ENCODE measurements around the gene FFAR3.
"Not testable (repeated sequence)": the region's sequence is repeated elsewhere in the genome, so short reads cannot be mapped to it uniquely, and the experiment has no call there.

The FFAR3 gene

DNA sequence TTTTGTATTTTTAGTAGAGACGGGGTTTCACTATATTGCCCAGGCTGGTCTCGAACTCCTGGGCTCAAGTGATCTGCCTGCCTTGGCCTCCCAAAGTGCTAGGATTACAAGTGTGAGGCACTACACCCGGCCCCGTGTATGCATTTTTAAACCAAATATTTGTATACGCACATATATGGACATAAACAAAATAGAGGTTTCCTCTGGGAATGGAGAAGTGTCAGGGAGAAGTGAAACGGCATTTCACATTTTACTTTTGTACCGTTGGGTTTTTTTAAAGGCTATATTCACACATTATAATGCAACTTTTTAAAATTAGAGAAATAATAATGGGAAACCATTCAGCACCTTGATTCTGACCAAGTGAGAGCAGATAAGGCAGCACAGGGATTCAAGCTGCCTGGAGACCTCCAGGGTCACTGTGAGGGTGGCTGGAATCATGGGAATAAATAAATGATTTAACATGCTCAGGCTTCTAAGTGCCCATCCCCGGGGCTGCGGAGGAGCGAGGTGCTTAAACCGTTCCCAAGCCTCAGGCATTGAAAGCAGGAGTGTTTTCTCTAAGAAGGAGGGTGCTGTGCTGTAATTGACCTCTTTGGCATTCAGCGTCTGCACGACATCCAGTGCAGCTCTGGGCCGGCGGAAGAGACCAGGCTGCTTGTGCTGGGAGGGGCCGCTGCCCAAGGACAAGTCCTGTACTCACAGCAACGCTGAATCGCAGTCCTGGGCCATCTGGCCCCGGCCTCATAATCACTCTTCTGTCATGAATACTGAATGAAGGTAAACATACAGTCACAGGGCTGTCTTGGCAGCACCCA lies 37.3 kb downstream of the FFAR3 start:
- DNase-seq (ENCODE audit: low read depth) = no peak

DNA sequence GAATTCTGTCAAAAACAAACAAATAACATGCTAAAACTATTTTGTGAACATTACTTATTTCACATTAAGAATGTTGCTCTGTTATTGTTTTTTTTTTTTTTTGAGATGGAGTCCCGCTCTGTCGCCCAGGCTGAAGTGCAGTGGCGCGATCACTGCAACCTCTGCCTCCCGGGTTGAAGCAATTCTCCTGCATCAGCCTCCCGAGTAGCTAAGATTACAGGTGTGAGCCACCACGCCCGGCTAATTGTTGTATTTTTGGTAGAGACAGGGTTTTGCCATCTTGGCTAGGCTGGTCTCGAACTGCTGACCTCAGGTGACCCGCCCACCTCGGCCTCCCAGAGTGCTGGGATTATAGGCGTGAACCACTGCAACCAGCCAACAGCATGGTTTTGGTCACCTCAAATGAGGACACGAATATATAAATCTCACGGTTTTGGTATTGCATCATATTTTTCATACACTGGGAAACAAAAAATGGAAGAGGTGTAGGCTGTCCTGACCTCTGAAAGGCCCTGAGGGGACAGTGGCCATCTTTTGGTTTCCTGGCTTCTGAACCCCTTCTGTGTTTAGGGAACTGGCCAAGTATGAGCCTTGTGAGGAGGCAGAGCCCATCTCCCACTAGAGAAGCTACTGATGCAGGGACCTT lies 38.1 kb downstream of the FFAR3 start:
- no peak overlapping the region for H3K4me3 ChIP-seq (ENCODE audit: low read depth, low read length)
- DNase-seq (ENCODE audit: low read depth) = no peak

More for the DNA sequence above, 37.3 kb downstream of the FFAR3 start:
- H3K4me3 ChIP-seq (ENCODE audit: low read depth, low read length) = no peak overlapping the region

DNA sequence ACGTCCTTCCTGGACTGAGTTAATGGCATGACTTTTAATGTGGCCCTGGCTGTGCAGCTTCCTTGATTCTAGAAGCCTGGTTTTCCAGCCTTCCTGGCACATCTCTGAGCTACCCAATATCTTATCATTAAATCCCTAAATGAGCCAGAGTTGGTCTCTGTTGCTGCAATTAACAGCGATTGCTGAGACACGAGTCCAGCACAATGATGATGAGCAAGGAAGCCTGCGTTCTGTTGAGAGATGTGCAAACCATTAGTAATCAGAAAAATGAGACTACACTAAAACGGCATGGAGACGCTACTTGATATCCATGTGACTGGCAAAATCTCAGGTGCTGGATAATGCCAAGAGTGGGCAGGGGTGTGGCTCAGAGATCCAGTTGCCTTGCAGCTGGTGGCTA lies 38.8 kb downstream of the FFAR3 start:
- H3K4me3 ChIP-seq (ENCODE audit: low read depth, low read length) = no peak overlapping the region
- DNase-seq (ENCODE audit: low read depth) = no peak

DNA sequence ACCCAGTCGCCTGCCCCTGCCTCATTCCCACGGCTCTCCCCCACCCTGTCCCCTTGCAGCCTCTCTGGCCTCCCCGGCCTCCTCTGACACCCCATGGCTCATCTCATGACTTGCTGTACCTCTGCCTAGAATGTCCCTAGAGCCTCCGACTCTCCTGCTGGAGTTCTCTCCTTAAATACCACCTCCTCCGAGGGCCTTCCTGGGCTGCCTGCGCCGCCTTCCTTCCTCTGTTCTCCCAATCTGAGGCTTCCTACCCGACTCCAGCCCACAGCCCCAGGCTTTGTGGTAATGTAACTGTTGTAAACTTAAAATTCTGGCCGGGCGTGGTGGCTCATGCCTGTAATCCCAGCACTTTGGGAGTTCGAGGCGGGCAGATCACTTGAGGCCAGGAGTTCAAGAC lies 40.3 kb downstream of the FFAR3 start:
- no peak for DNase-seq (ENCODE audit: low read depth)
- H3K4me3 ChIP-seq (ENCODE audit: low read depth, low read length) = no peak overlapping the region

DNA sequence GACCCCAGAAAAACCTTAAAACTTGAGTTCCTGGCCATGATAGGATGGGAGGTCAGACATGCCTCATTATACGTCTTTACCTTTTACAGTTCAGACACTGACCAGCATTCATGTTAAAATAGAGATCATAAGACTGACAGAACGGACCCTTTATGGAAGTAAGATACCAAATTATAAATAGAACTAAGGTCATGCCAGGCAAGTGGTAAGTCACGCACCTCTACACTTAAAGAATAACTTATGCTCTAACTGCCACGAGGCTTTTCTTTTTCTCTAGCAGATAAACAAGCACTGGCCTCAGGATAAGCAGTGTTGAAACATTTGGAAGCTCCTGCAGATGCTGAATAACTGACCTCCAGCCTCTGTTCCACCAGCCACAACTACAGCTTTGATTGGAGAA lies 41.0 kb downstream of the FFAR3 start:
- no peak for DNase-seq (ENCODE audit: low read depth)
- H3K4me3 ChIP-seq (ENCODE audit: low read depth, low read length) = no peak overlapping the region

DNA sequence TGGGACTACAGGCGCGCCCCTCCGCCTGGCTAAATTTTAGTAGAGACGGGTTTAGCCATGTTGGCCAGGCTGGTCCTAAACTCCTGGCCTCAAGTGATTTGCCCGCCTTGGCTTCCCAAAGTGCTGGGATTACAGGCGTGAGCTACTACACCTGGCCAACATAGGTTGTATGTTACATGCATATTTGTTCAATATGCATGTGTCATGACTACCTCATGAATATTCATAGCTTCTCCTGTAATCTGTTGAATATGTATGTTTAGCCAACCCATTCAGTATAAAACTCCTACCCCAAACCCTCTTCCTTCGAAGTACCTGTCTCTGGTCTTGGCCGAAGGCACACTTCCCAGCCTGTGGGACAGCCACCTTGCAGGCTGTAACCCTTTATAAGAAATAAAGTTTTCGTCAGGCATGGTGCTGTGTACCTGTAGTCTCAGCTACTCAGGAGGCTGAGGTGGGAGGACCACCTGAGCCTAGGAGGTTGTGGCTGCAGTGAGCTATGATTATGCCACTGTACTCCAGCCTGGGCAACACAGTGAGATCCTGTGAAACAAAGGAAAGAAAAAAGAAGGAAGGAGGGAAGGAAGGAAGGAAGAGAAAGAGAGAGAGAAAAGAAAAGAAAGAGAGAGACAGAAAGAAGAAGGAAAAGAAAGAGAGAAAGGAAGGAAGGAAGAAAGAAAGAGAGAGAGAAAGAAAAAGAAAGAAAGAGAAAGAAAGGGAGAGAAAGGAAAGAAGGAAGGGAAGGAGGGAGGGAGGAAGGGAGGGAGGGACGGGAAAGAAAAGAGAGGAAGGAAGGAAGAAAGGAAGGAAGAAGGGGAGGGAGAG lies 41.9 kb downstream of the FFAR3 start:
- DNase-seq (ENCODE audit: low read depth) = no peak
- no peak overlapping the region for H3K4me3 ChIP-seq (ENCODE audit: low read depth, low read length)

DNA sequence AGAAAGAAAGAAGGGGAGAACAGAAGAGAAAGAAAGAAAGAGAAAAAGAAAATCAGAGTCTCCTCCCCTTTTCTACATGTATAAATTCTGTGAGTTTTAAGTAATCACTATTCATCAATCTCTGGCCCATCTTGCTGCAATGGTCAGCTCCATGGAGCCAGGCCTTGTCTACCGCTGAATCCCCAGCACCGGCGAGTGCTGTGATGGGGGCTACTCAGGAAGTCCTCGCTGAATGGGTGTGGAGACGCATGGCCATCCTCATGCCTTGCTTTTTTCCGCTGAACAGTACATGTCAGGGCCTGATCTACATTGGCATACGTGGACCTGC lies 42.5 kb downstream of the FFAR3 start:
- DNase-seq (ENCODE audit: low read depth) = no peak
- no peak overlapping the region for H3K4me3 ChIP-seq (ENCODE audit: low read depth, low read length)

DNA sequence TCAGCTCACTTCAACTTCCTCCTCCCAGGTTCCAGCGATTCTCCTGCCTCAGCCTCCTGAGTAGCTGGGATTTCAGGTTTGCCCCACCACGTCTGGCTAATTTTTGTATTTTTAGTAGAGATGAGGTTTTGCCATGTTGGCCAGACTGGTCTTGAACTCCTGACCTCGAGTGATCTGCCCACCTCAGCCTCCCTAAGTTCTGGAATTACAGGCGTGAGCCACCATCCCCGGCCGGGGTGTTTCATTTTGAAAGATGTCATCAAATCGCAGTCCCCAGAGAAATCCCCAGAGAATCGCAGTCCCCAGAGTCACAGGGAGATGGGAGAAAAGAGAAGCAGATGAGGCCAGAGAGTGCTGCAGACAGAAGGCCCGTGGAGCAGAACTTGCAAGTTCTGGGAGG lies 43.2 kb downstream of the FFAR3 start:
- H3K4me3 ChIP-seq (ENCODE audit: low read depth, low read length); DNase-seq (ENCODE audit: low read depth): not testable (repeated sequence)

DNA sequence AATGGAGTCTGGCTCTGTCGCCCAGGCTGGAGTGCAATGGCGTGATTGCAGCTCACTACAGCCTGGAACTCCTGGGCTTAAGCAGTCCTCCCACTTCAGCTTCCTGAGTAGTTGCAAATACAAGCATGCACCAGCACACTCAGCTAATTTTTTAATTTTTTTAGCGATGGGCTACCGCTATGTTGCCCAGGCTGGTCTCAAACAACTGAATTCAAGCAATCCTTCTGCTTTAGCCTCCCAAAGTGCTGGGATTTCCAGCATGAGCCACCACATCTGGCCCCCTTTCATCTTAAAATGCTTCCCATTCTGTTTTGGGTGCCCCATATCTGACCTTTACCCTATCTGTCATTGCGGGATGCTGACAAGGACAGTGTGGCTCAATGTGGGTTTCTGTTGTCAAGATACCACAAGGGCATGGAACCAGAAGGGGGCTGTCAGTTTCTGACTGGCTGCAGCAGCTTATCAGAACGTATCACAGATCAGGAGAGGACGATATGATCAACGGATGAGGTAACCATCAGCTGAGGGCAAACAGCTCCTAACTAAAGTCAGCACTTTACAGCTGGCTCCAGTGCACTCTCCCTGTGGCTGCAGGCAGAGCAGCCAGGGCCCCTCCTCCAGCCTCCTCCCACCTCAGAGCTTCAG lies 45.0 kb downstream of the FFAR3 start:
- no peak for DNase-seq (ENCODE audit: low read depth)
- H3K4me3 ChIP-seq (ENCODE audit: low read depth, low read length) = no peak overlapping the region

DNA sequence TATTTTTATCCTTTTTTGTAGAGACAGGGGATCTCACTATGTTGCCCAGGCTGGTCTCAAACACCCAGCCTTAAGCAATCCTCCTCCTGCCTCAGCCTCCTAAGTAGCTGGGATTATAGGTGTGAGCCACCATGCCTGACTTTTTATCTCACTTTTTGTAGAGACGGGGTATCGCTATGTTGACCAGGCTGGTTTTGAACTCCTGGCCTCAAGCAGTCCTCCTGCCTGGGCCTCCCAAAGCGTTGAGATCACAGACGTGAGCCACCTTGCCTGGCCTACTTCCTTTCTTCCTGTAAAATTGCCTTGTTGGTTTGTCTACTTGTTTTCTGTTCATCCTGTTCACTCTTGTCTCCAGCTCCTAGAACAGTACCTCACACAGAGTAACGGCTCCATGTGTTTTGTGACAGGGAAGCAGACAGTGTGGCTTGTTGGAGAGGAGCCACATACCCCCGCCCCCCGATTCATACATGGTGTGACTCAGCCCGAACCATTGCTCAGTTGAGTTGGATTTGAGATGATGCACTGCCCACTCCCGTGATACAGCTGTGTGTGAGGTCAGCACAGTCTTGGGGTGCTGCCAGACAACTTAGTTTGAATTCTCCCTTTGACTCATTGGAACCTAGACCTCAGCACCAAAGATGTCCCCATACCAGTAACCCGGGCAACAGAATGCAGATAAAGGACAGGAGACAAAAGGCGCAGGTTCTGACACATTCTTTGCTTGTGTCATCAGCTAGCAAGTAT lies 46.8 kb downstream of the FFAR3 start:
- DNase-seq (ENCODE audit: low read depth) = peak; percentile 41

DNA sequence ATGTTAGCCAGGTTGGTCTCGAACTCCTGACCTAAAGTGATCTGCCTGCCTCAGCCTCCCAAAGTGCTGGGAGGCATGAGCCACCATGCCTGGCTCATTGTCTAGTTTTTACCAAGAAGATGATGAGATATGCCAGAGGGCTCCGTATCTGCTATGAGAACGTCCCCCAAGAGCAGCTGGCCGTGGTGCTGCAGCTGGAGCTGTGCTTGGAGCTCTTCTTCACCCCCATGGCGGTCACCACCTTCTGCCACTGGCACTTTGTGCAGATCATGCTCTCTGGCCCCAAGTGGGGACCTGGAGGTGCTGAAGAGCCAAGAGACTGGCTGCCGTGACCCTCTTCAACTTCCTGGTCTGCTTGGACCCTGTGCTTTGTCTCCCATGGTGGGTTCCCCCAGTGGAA lies 49.4 kb downstream of the FFAR3 start:
- H3K4me3 ChIP-seq (ENCODE audit: low read depth, low read length) = no peak overlapping the region
- no peak for DNase-seq (ENCODE audit: low read depth)

More for the DNA sequence above, 46.8 kb downstream of the FFAR3 start:
- H3K4me3 ChIP-seq (ENCODE audit: low read depth, low read length) = no peak overlapping the region

DNA sequence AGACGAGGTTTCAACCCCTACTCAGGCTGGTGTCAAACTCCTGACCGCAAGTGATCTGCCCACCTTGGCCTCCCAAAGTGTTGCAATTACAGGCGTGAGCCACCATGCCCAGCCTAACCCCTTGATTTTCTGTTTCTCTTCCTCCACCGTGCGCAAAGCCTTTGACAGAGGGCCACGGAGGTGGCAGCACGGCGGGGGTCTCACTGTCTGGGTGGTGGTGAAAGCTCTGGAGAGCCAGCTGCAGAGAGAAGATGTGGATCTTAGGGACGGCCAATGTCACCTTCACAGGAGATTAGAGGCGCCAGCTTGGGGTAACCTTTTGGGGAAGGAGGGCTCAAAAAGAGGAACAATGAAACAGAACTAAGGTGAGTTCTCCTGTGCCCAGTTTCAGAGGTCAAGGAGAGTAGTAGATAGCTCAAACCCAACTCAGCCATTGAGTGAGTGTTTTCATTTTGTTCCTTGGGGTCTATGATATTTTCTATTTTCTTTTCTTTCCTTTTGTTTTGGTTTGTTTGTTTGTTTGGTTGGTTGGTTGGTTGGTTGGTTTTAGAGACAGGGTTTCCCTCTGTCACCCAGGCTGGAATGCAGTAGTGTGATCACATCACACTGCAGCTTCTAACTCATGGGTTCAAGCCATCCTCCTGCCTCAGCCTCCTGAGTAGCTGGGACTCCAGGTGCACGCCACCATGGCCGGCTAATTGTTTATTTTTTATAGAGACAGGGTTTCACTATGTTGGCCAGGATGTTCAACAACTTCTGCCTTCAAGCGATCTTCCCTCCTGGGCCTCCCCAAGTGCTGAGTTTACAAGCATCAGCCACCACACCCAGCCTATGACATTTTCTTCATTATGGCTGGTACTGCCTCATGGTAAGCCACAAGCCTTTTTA lies 50.3 kb downstream of the FFAR3 start:
- no peak for DNase-seq (ENCODE audit: low read depth)
- no peak overlapping the region for H3K4me3 ChIP-seq (ENCODE audit: low read depth, low read length)

DNA sequence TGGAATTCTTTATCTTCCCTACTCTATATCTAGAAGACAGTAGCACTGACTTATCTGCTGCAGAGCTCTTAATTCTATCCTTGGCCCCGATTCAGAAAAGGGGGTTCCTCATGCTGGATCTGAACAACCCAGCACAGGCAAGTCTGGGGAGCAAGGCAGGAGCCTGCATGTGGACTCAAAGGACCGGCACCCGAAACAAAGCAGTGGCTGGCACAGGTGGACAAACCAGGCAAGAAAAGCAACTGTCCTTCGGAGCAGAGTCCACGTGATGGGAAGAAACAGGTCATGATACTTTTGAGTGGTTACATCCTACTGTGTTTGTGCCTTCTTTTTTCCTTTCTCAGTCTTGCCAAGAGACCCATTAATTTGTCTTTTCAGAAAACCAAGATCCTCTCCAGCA lies 50.9 kb downstream of the FFAR3 start:
- DNase-seq (ENCODE audit: low read depth) = no peak

More for the DNA sequence above, 50.9 kb downstream of the FFAR3 start:
- H3K4me3 ChIP-seq (ENCODE audit: low read depth, low read length) = no peak overlapping the region

All from skeletal muscle cell (primary cell).